Measurements from ENCODE around the gene MS4A13. TPM values are rescaled to one million over a fixed set of nuclear protein-coding genes. Genes with fewer than 3 reads are reported as not detected.

The MS4A13 gene
- total RNA-seq, 1 experiment from 2014 or later, result not detected

DNA sequence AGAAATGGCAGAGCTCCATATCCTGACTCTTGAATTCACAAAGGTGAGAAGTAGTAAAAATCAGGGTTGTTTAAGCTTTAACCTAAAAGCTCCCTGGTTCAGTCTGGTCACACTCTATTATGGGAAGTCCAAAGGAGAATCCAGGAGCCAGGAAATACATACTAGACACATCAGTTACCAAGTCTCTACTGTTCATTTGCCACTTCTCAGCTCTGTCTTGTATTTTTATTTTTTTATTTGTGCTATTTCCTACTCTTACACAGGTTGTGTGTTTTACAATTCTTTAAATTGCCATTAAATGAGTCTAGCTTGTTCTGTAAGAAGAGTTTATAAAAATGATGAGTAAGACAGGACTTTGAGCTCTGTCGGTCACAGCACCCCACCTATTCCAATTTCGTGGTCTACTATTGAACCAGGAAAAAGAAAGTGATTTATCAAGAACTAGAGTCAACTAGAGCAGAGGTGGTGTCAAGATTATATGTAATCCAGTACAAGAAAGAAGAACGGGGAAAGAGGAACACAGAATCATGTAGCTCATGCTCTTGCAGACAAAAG is 12.9 kb upstream of the MS4A13 start:
- Histone ChIP-seq H3K4me2 (ENCODE audit: insufficient read depth, insufficient read length, low read length) (no peak overlapping the region), H3K14ac (ENCODE audit: insufficient read depth, low read length) (no peak overlapping the region), H2BK120ac (ENCODE audit: low read depth, low read length, poor library complexity, severe bottlenecking) (no peak overlapping the region), H3K9ac (ENCODE audit: extremely low read depth, insufficient read length, low read length) (no peak overlapping the region), H2AK5ac (ENCODE audit: insufficient read length, low read length) (peak overlapping the region; percentile 23), H3K56ac (ENCODE audit: insufficient read length, low read depth, low read length) (no peak overlapping the region), H3K4ac (ENCODE audit: low read depth, low read length) (no peak overlapping the region), H3K27ac (ENCODE audit: insufficient read length, low read depth, low read length) (no peak overlapping the region), H3T11ph (ENCODE audit: low read length) (peak overlapping the region; percentile 67), H3K18ac (ENCODE audit: insufficient read length, low read depth, low read length) (no peak overlapping the region), H2BK5ac (ENCODE audit: insufficient read length, low read length) (no peak overlapping the region), H4K91ac (ENCODE audit: insufficient read length, low read depth, low read length) (no peak overlapping the region), H2BK15ac (ENCODE audit: low read depth, low read length) (no peak overlapping the region), H3K9me3 (ENCODE audit: control insufficient read depth, low read depth, low read length) (no peaks in the 10 kb centered on the region), H4K5ac (ENCODE audit: insufficient read length, low read depth, low read length) (no peak overlapping the region), H2BK20ac (ENCODE audit: low read depth, low read length, poor library complexity, severe bottlenecking) (no peak overlapping the region), H3K23me2 (ENCODE audit: insufficient read length, low read depth, low read length, poor library complexity, severe bottlenecking) (no peaks in the 10 kb centered on the region), H3K4me1 (ENCODE audit: insufficient read depth, low read length) (peaks cover 3% of the 10 kb centered on the region; the same call in 1 of the 2 replicates), H4K8ac (replicated peaks; ENCODE audit: insufficient read length, low read depth, low read length) (no peak overlapping the region), H3K79me1 (ENCODE audit: insufficient read depth, low read depth, low read length, poor library complexity, severe bottlenecking) (no peaks in the 10 kb centered on the region), H2AFZ (ENCODE audit: low read length) (no peak overlapping the region), H2BK12ac (ENCODE audit: insufficient read length, low read depth, low read length) (no peak overlapping the region), H4K20me1 (ENCODE audit: control insufficient read depth, insufficient read depth, insufficient read length) (no peaks in the 10 kb centered on the region), H3K79me2 (ENCODE audit: insufficient read depth, low read length) (no peaks in the 10 kb centered on the region), H3K27me3 (ENCODE audit: insufficient read depth, low read length) (no peaks in the 10 kb centered on the region), H3K23ac (ENCODE audit: insufficient read length, low read depth, low read length) (no peak overlapping the region)
- H3K4me1 Mint-ChIP-seq, result peaks cover 52 to 53% of the 10 kb centered on the region in 2 experiments
- no CpG with 5 or more reads among the region's 3 CpGs for WGBS (ENCODE audit: extremely low coverage, insufficient read length, low lambda C conversion rate)
- DNase-seq, result no peak
- peaks cover 3 to 6% of the 10 kb centered on the region in 2 experiments; a peak in 3 of 5 replicates for H3K9me3 Mint-ChIP-seq
- peaks cover 0 to 8% (median 5%) of the 10 kb centered on the region in 3 experiments; a peak in 4 of 7 replicates for H3K36me3 Mint-ChIP-seq (ENCODE audit: insufficient read depth in 1 of 3, low read depth in 3 of 3)
- H3K27me3 Mint-ChIP-seq (ENCODE audit: low read depth), result no peaks in the 10 kb centered on the region
- H3K27ac Mint-ChIP-seq, result peak overlapping the region in 1 of 3 experiments; percentile 62; a peak in 2 of 7 replicates
- TF ChIP-seq, protein P1, sequence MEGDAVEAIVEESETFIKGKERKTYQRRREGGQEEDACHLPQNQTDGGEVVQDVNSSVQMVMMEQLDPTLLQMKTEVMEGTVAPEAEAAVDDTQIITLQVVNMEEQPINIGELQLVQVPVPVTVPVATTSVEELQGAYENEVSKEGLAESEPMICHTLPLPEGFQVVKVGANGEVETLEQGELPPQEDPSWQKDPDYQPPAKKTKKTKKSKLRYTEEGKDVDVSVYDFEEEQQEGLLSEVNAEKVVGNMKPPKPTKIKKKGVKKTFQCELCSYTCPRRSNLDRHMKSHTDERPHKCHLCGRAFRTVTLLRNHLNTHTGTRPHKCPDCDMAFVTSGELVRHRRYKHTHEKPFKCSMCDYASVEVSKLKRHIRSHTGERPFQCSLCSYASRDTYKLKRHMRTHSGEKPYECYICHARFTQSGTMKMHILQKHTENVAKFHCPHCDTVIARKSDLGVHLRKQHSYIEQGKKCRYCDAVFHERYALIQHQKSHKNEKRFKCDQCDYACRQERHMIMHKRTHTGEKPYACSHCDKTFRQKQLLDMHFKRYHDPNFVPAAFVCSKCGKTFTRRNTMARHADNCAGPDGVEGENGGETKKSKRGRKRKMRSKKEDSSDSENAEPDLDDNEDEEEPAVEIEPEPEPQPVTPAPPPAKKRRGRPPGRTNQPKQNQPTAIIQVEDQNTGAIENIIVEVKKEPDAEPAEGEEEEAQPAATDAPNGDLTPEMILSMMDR (conservative IDR thresholded peaks at IDR 0.05), result no peak
- no peak overlapping the region for H3K4me3 Mint-ChIP-seq
